K562 (cell line): ENCODE data around the gene TRABD2B. TPM values are rescaled to one million over a fixed set of nuclear protein-coding genes. Genes with fewer than 3 reads are reported as not detected.

Experiments used
- ATAC-seq: fragments of 200-7000 bp; cut with Tn5 transposase; 3 replicates; pipeline ENCODE4 v1.9.1; 2020; ENCODE audit warnings: moderate library complexity
- BruUV-seq: library from RNA; stranded (reverse); fragments of 400-500 nt; replicated peaks from 2 replicates; lab custom pipeline; 2021; lab: Mats Ljungman, UMichigan
- CTCF ChIA-PET: fragments of 300-600 bp; formaldehyde crosslinking; extraction: SDS; loops from one replicate; lab custom pipeline; 2021; ENCODE audit warnings: low intra/inter-chr PET ratio; lab: Yijun Ruan, JAX
- POLR2A ChIA-PET: fragments of 300-600, 350-650 bp; sonication (Branson Sonifier 250); formaldehyde crosslinking; extraction: SDS; loops from one replicate; lab custom pipeline; 2021; ENCODE audit warnings: antibody characterized with exemption, inconsistent platforms; lab: Yijun Ruan, JAX
- DNase-seq, 4 experiments: peaks; one replicate each; pipeline versions ENCODE4 v3.0.0 to v3.0.0-alpha.2; 2011 to 2018; ENCODE audit warnings: low spot score in 3 of 4, mixed read lengths in 3 of 4; ENCODE audit errors: extremely low read depth in 1 of 4
- FAIRE-seq: peaks from 2 replicates; lab custom pipeline; 2011; peaks lifted over from hg19 to GRCh38; lab: Jason Lieb, UNC
- H2AFZ ChIP-seq: 2 replicates; pipeline ENCODE4 v1.6.0; 2011; ENCODE audit warnings: low read depth, low read length, control low read depth, inconsistent platforms
- H3K27ac ChIP-seq: fragments of 200-600 bp; 3 replicates; pipeline ENCODE4 v1.8.0; 2011; ENCODE audit warnings: low read depth, mild to moderate bottlenecking, control low read depth, inconsistent platforms, low read length, moderate library complexity, mixed read lengths; ENCODE audit errors: extremely low read depth
- H3K27me3 ChIP-seq, 2 experiments: fragments of 300-600 bp in 1 of 2; 2 replicates in 1 of 2; 3 replicates in 1 of 2; pipeline versions ENCODE4 v1.6.0 to v1.8.0; 2011; ENCODE audit warnings: inconsistent platforms in 2 of 2, low read length in 2 of 2, mild to moderate bottlenecking in 1 of 2, mixed read lengths in 1 of 2, moderate library complexity in 1 of 2; ENCODE audit not compliant: control insufficient read depth in 2 of 2, insufficient read depth in 2 of 2
- H3K36me3 ChIP-seq: fragments of 300-600 bp; 3 replicates; pipeline ENCODE4 v1.8.0; 2011; ENCODE audit warnings: mild to moderate bottlenecking, low read length, inconsistent platforms; ENCODE audit not compliant: control insufficient read depth, insufficient read depth
- H3K4me1 ChIP-seq, 2 experiments: fragments of 200-600 bp in 1 of 2; replicated peaks in 1 of 2; 2 replicates in 1 of 2; 3 replicates in 1 of 2; pipeline versions ENCODE4 v1.5.1 to v1.8.0; 2011; ENCODE audit warnings: inconsistent platforms in 2 of 2, low read length in 2 of 2, mild to moderate bottlenecking in 1 of 2, mixed read lengths in 1 of 2, moderate library complexity in 1 of 2; ENCODE audit not compliant: control insufficient read depth in 2 of 2, insufficient read depth in 2 of 2
- H3K4me2 ChIP-seq: 2 replicates; pipeline ENCODE4 v1.6.1; 2011; ENCODE audit warnings: low read length, control low read depth, inconsistent platforms, mixed read lengths; ENCODE audit not compliant: insufficient read depth
- H3K4me3 ChIP-seq: fragments of 200-600 bp; sonication (generic), shearing (Covaris generic); 2 replicates; pipeline ENCODE4 v1.5.1; 2016; ENCODE audit warnings: control low read depth, inconsistent platforms
- H3K79me2 ChIP-seq: fragments of 200-600 bp; 3 replicates; pipeline ENCODE4 v1.8.0; 2011; ENCODE audit warnings: low read length, inconsistent platforms; ENCODE audit not compliant: control insufficient read depth, insufficient read depth
- H3K9ac ChIP-seq, 2 experiments: 2 replicates each; pipeline versions ENCODE4 v1.6.0 to v1.6.1; 2011; ENCODE audit warnings: low read depth in 2 of 2, low read length in 2 of 2, control low read depth in 1 of 2, inconsistent platforms in 1 of 2, mild to moderate bottlenecking in 1 of 2, mixed read lengths in 1 of 2; ENCODE audit not compliant: insufficient read depth in 1 of 2
- H3K9me1 ChIP-seq: one replicate; pipeline ENCODE4 v1.6.0; 2011; ENCODE audit warnings: inconsistent platforms, mild to moderate bottlenecking, low read length, moderate library complexity; ENCODE audit not compliant: control insufficient read depth, insufficient read depth
- H3K9me3 ChIP-seq: replicated peaks from 2 replicates; pipeline ENCODE4 v1.5.1; 2011; ENCODE audit warnings: low read depth, low read length, inconsistent platforms; ENCODE audit not compliant: control insufficient read depth, insufficient read depth
- H4K20me1 ChIP-seq: replicated peaks from 2 replicates; pipeline ENCODE4 v1.6.1; 2011; ENCODE audit warnings: low read length, inconsistent platforms, mixed read lengths; ENCODE audit not compliant: control insufficient read depth, insufficient read depth
- ATF1 ChIP-seq, 2 experiments: fragments of 450-650 bp in 1 of 2; IDR thresholded peaks; 2 replicates each; pipeline ENCODE4 v1.6.1; 2016; ENCODE audit warnings: missing compliant biosample characterization in 1 of 2, missing genetic modification characterization in 1 of 2
- BRF1 ChIP-seq: IDR thresholded peaks from 3 replicates; pipeline ENCODE4 v1.6.1; 2011; ENCODE audit warnings: borderline replicate concordance, mild to moderate bottlenecking; ENCODE audit not compliant: insufficient read length; ENCODE audit errors: extremely low read depth
- CCNT2 ChIP-seq: IDR thresholded peaks from 2 replicates; pipeline ENCODE4 v1.6.1; 2011; ENCODE audit warnings: borderline replicate concordance, low read depth, mild to moderate bottlenecking, moderate library complexity, mixed read lengths, low read length; ENCODE audit not compliant: insufficient read length; ENCODE audit errors: extremely low read depth
- GTF3C2 ChIP-seq: IDR thresholded peaks from 3 replicates; pipeline ENCODE4 v1.6.1; 2011; ENCODE audit warnings: borderline replicate concordance, mild to moderate bottlenecking, moderate library complexity; ENCODE audit not compliant: insufficient read length; ENCODE audit errors: extremely low read depth
- HIVEP1 ChIP-seq: fragments of 250-450 bp; sonication (Bioruptor Pico); IDR thresholded peaks from 2 replicates; pipeline ENCODE4 v1.4.0; 2020; ENCODE audit warnings: mild to moderate bottlenecking
- HNRNPH1 ChIP-seq: fragments of 200-400 bp; formaldehyde crosslinking; optimal IDR thresholded peaks from 2 replicates; pipeline ENCODE3; 2017; ENCODE audit warnings: low read depth, mild to moderate bottlenecking, low read length, moderate library complexity
- HNRNPLL ChIP-seq: fragments of 200-400 bp; formaldehyde crosslinking; IDR thresholded peaks from 2 replicates; pipeline ENCODE4 v1.6.1; 2017; ENCODE audit warnings: low read length, low read depth, mild to moderate bottlenecking; ENCODE audit not compliant: poor library complexity, severe bottlenecking
- MCM3 ChIP-seq: fragments of 450-650 bp; IDR thresholded peaks from 2 replicates; pipeline ENCODE4 v1.6.1; 2016
- PTBP1 ChIP-seq: fragments of 200-400 bp; formaldehyde crosslinking; IDR thresholded peaks from 2 replicates; pipeline ENCODE4 v1.6.1; 2017; ENCODE audit warnings: low read depth, low read length
- TOE1 ChIP-seq, 2 experiments: fragments of 450-650 bp in 1 of 2; sonication (generic) in 1 of 2; formaldehyde crosslinking in 1 of 2; IDR thresholded peaks; 2 replicates each; pipeline versions ENCODE4 v1.7.1 to v1.8.0; 2016 to 2022; ENCODE audit warnings: borderline replicate concordance in 2 of 2, mild to moderate bottlenecking in 2 of 2, antibody characterized with exemption in 1 of 2, inconsistent platforms in 1 of 2, low read depth in 1 of 2, missing genetic modification reagents in 1 of 2, moderate library complexity in 1 of 2
- WGBS: fragments of 100-300 bp; shearing (Covaris generic); methylation state at CpG from one replicate; pipeline ENCODE4 v1.1.6; 2016; ENCODE audit warnings: low coverage, mixed read lengths; ENCODE audit not compliant: insufficient coverage; ENCODE audit errors: missing lambda C conversion rate; 5-methylcytosine and 5-hydroxymethylcytosine counted together
- in situ Hi-C: fragments of 300-500 bp; cut with MboI; formaldehyde crosslinking; loops from 4 replicates; pipeline ENCODE4 v1.15.0; 2018; ENCODE audit warnings: inconsistent platforms, mixed read lengths
- intact Hi-C: fragments of 100-400 bp; cut with micrococcal nuclease; formaldehyde crosslinking; loops from 2 replicates; pipeline ENCODE4 v1.14.2; 2022
- polyA plus RNA-seq, 8 experiments: library from polyadenylated mRNA; depleted of rRNA in 4 of 8; stranded (reverse) in 5 of 8; unstranded in 3 of 8; fragments of >200 nt; fragmentation: Nextera tagmentation in 2 of 8; fragmentation: Illumina TruSeq in 1 of 8; extraction: Ambion mirVana in 2 of 8; extraction: Trizol in 1 of 8; gene quantifications; 2 replicates each; pipeline versions ENCODE4 v1.2.1 to v1.2.3, GENCODE V29; 2011 to 2014; ENCODE audit warnings: inconsistent platforms in 1 of 8, missing spikeins in 1 of 8
- total RNA-seq, 7 experiments: library from RNA; depleted of rRNA in 6 of 7; stranded (reverse); fragments of >200 nt in 6 of 7; fragmentation: Illumina TruSeq in 2 of 7; extraction: Trizol in 2 of 7; gene quantifications; 2 replicates each; pipeline versions ENCODE4 v1.2.1 to v1.2.3, GENCODE V29; 2011 to 2021; ENCODE audit warnings: low replicate concordance in 1 of 7
- TF ChIP-seq, protein P1 (sequence below): sonication (generic); formaldehyde crosslinking; IDR thresholded peaks from 2 replicates; pipeline ENCODE4 v1.8.1; 2023; ENCODE audit warnings: missing genetic modification reagents, mild to moderate bottlenecking, borderline replicate concordance

The TRABD2B gene
- total and polyA plus RNA-seq, 9 of the 15 experiments (the other 6 are each of a cell fraction or from before 2014, with no cell fraction given), result not detected

DNA sequence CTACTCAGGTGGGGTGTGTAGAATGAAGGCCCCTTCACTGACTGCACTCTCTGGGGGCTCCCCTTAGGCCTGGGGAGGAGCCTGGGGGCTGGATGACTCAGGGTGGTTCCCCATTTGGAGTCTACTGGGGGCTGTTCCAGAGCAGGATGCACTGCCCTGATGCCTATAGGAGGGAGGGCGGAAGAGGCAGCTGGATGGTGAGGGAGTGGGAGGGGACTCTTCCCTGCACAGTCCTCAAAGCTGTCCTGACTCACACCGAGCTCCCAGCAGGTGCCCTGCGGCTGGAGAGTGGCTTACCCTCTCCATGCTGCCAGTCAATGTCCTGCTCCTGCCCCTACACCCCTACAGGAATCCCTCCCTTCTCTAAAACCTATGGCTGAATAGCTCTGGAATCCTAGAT, 204.4 kb downstream of the TRABD2B start (continued):
- TF ChIP-seq GTF3C2, result no peak
- no peak for TF ChIP-seq PTBP1

- Histone ChIP-seq H3K4me2 (no peak overlapping the region), H3K9me1 (no peaks in the 10 kb centered on the region), H3K4me1 (no peaks in the 10 kb centered on the region), H3K36me3 (no peaks in the 10 kb centered on the region), H3K4me3 (no peak overlapping the region), H3K27me3 (no peaks in the 10 kb centered on the region; a peak in 1 of 5 replicates), H2AFZ (no peak overlapping the region), H3K79me2 (no peaks in the 10 kb centered on the region), H3K27ac (no peak overlapping the region), H3K9me3 (no peaks in the 10 kb centered on the region), H4K20me1 (0 out of 2 replicates have a peak, but pooled peaks cover 3% of the 10 kb centered on the region), H3K9ac (no peak overlapping the region; a peak in 1 of 4 replicates)
- ATAC-seq (no peak), FAIRE-seq (no peak), DNase-seq (no peak)
- POLR2A ChIA-PET, result no interaction called here
- in situ Hi-C loops, result no loop called here
- 0% methylated on average over 7 of the region's 7 CpGs for whole genome bisulfite sequencing
- no TSS peak for BruUV-seq
- intact Hi-C loops, result no loop called here
- CTCF ChIA-PET, result no interaction called here
- TF ChIP-seq HNRNPH1, result no peak
- TF ChIP-seq, protein P1, sequence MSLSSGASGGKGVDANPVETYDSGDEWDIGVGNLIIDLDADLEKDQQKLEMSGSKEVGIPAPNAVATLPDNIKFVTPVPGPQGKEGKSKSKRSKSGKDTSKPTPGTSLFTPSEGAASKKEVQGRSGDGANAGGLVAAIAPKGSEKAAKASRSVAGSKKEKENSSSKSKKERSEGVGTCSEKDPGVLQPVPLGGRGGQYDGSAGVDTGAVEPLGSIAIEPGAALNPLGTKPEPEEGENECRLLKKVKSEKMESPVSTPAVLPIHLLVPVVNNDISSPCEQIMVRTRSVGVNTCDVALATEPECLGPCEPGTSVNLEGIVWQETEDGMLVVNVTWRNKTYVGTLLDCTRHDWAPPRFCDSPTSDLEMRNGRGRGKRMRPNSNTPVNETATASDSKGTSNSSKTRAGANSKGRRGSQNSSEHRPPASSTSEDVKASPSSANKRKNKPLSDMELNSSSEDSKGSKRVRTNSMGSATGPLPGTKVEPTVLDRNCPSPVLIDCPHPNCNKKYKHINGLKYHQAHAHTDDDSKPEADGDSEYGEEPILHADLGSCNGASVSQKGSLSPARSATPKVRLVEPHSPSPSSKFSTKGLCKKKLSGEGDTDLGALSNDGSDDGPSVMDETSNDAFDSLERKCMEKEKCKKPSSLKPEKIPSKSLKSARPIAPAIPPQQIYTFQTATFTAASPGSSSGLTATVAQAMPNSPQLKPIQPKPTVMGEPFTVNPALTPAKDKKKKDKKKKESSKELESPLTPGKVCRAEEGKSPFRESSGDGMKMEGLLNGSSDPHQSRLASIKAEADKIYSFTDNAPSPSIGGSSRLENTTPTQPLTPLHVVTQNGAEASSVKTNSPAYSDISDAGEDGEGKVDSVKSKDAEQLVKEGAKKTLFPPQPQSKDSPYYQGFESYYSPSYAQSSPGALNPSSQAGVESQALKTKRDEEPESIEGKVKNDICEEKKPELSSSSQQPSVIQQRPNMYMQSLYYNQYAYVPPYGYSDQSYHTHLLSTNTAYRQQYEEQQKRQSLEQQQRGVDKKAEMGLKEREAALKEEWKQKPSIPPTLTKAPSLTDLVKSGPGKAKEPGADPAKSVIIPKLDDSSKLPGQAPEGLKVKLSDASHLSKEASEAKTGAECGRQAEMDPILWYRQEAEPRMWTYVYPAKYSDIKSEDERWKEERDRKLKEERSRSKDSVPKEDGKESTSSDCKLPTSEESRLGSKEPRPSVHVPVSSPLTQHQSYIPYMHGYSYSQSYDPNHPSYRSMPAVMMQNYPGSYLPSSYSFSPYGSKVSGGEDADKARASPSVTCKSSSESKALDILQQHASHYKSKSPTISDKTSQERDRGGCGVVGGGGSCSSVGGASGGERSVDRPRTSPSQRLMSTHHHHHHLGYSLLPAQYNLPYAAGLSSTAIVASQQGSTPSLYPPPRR (CRISPR knock-in tag), result no peak
- no peak for TF ChIP-seq HNRNPLL
- no peak for TF ChIP-seq MCM3
- no peak for TF ChIP-seq TOE1 (IDR thresholded peaks at IDR 0.05; ENCODE audit: borderline replicate concordance)
- no peak for TF ChIP-seq TOE1 (CRISPR knock-in tag; IDR thresholded peaks at IDR 0.05; ENCODE audit: borderline replicate concordance, low read depth)
- TF ChIP-seq BRF1, result no peak
- no peak for TF ChIP-seq ATF1 (CRISPR knock-in tag; IDR thresholded peaks at IDR 0.05)
- no peak for TF ChIP-seq ATF1 (tag; IDR thresholded peaks at IDR 0.05)
- TF ChIP-seq CCNT2, result no peak
- TF ChIP-seq HIVEP1 (CRISPR knock-in tag), result no peak
Measured at GRCh38 chr1:47791879-47792608, 205.1 kb downstream of the TRABD2B start.
